Activated CD8-positive, alpha-beta memory T cell treated with anti-CD3 and anti-CD28 coated beads for 1 hour (primary cell): ENCODE measurements around the gene ABI2.
"Not testable (repeated sequence)": the region's sequence is repeated elsewhere in the genome, so short reads cannot be mapped to it uniquely, and the experiment has no call there.

ENCODE experiments used
- DNase-seq, 2 donors: peaks; one replicate each; pipeline ENCODE4 v3.0.0-alpha.2; 2020; ENCODE audit warnings: low read depth in 1 of 2; ENCODE audit errors: extremely low read depth in 1 of 2

The ABI2 gene

DNA sequence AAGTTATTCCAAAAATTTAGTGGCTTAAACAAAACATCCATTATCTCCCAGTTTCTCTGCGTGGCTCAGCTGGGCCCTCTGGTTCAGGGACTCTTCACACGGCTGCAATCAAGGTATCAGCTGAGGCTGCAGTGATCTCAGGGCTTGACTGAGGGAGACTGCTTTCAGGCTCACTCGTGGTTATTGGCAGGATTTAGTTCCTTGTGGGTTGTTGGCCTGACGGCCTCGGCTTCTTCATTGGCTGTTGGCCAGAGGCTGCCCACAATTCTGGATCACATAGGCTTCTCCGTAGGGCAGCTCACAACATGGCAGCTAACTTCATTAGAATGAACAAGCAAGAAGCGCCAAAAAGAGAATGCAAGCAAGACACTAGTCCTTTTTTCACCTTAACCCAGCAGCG is 90.1 kb downstream of the ABI2 start:
- DNase-seq = no peak

DNA sequence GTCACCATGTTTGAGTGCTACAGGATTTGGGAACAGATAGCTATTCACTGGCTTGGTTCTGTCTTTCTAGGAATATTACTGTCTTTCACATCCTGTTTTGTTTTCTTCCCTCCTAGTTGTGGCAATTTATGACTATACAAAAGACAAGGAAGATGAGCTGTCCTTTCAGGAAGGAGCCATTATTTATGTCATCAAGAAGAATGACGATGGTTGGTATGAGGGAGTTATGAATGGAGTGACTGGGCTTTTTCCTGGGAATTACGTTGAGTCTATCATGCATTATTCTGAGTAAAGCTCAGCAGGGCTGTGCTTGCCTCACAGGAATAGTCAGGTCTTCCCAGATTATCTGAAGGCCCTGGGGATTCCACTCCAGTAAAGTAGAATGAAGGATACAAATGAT is 98.9 kb downstream of the ABI2 start:
- no peak for DNase-seq

GRCh38 chr2:203429643-203430042 is 101.4 kb downstream of the ABI2 start:
- not testable (repeated sequence) for DNase-seq

DNA sequence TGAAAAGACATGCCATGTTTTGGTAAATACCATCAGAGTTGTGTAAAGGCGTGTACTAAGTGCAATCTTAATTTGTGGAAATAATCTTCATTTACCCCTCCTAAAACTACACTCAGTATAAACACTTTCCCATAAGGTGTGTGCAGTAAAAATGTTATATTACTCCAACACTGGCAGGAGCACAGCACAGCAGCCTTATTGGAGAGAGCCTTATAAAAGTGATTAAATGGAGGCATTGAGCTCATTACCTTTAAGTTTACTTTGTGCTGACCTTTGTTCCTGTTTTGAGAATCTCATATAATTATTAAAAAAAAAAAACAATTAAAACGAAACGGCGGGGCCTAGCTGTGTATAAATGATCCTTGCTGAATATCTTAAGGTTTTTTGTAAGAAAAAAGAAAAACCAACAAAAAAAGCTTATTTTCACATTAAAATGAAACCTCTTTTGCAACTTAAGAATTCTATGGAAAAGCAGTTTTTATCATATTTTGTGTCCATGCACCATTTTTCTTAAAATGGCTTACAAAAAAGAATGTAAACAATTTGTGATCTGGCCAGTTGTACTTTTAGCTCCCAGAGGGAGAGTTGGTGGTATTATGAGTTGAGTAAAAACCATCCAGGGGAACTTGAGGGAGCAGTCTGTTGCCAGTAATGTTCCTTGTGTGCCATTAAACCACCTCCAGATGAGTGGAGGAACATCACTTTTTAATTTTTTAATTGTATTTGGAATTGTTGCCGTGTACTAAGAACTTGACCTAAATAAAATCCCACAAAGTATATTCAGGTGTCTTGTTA is 103.4 kb downstream of the ABI2 start:
- no peak for DNase-seq

DNA sequence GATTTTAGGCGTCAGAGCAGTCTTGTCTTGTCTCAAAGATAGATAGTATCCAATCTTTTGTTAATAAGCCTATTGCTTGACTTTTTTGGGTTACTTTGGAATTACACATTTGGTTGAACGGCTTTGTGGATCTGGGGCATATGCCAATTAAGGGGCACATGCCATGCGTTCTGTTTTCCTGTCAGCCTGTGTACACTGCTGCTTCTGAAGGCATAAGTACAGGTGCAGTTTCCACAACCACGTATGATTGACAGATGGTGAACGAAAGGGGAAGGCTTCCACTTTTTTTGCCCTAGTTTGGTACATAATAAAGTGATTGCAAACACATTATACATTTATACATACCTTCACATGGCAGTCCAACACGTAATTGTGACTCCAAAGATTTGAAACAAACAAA is 104.6 kb downstream of the ABI2 start:
- no peak for DNase-seq

GRCh38 chr2:203436496-203436895 is 108.3 kb downstream of the ABI2 start:
- DNase-seq = no peak

DNA sequence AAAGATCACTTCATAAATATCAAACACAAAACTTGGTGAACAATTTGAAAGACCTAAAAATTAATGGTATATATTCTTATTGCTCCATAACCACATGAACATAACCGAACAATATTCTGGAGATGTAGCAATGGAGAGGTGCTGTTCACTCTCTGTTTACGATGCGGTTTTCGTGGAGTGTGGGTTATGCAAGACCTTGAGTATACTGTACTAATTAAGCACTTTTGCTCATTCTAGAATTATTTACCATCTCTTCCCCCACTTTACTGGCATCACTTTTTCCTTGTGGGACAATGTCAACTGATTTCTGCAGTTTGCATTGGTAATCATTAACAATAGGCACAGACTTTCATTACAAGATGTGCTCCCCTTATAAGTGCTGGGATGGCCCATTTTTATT is 109.3 kb downstream of the ABI2 start:
- DNase-seq = no peak

DNA sequence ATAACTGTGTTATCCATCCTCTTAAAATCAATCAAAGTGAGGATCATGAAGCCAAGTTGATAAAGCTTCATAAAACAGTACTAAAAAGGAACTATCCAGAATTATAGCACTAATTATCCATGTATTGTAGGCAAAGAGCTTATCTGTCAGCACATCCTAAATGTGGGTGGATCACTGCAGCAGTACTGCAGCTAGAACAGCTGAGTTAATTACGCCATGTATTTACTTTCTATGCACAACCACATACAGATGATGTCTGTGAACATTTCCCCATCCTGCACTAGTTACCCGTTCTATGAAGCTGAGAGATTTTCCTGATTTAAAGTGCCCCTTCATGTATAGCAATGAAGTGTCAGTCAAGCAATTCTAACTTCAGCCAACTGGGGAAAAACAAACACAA is 110.3 kb downstream of the ABI2 start:
- DNase-seq = no peak

DNA sequence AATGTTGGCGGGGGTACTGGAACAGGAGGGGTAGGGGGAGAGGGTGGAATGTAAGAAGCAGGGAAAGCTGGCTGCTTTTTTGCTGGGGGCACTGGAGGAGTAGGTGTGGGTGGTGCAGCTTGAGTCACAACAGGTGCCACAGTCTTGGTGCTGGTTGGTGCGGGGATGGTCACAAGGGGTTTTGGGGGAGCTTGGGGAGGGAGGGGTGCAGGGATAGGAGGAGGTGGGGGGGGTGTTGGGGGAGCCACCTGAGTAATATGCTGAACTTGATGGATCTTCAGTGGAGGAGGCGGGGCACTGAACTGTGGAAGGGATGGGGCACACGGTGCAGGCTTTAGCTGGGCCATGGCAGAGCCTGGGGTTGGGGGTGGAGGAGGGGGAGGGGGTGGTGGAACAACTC is 112.5 kb downstream of the ABI2 start:
- DNase-seq = no peak

DNA sequence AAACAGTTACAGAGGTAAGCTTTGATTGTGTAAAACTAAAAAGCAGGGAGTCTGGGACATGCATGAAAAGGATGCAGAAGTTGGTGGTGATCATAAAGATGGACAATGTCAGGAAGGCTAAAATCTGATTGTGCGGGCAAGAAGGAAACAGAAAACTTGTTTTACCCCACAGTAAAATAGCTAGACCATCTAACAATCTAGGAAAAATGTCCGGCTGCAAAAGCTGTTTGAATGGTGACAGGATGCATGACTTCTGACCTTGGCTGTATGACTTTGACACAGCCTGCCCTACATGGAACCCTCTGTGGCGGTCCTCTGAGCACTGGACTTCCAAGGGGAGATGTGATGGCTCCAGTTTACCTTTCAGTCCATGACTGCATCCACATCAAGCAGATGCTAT is 113.3 kb downstream of the ABI2 start:
- no peak for DNase-seq

DNA sequence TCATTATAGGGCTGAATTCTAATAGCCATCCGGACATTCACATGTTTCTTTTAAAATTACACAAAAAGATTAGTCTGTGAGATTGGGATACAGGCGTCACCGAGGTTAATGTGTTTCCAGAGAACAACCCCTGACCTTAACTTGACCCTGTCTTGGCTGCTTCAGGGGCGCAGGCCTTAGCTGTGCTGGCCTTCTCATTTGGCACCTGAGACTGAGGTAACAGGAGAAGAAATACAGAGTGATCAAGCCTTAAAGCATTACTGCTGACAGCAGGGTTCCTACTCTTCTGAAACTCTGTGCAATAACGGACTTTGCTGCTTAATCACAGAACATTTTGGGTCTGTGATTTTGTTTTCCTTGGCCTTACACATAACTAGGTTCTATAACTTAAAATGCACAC is 114.3 kb downstream of the ABI2 start:
- no peak for DNase-seq

- no peak for DNase-seq
Measured at GRCh38 chr2:203444738-203445137, 116.5 kb downstream of the ABI2 start.

GRCh38 chr2:203446071-203446481 is 117.9 kb downstream of the ABI2 start:
- DNase-seq = no peak

DNA sequence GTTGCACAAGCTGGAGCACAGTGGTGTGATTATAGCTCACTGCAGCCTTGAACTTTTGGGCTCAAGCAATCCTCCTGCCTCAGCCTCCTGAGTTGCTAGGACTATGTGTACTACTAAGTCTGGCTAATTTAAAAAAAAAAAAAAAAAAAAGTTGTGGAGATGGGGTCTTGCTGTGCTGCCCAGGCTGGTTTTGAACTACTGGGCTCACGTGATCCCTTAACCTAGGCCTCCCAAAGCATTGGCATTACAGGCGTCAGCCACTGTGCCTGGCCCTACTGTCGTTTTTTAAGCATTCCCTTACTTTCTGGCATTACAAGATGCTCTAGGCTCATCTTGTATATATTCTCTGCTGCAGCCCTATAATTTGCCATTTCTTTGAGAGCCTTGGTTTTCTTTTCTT is 118.6 kb downstream of the ABI2 start:
- no peak for DNase-seq

GRCh38 chr2:203450561-203450960 is 122.4 kb downstream of the ABI2 start:
- no peak for DNase-seq

GRCh38 chr2:203451011-203451410 is 122.8 kb downstream of the ABI2 start:
- DNase-seq = no peak

DNA sequence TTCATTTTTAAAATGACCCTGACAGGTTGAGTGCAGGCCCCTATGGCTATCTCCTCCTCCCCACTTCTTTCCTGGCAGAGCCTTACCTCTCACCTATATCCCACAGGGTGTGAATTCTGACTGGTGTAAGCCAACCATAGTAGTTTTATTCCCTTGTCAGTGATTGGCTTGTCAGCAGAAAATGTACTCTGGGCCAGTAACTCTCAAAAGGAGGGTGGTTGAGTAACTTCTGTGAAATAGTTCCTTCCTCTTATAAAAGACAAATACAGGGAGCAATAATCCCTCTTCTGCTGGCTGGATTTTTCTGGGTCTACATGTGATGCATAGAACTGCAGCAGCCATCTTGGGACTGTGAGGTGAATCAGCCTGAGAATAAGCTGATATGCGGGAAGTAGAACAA is 123.5 kb downstream of the ABI2 start:
- no peak for DNase-seq

DNA sequence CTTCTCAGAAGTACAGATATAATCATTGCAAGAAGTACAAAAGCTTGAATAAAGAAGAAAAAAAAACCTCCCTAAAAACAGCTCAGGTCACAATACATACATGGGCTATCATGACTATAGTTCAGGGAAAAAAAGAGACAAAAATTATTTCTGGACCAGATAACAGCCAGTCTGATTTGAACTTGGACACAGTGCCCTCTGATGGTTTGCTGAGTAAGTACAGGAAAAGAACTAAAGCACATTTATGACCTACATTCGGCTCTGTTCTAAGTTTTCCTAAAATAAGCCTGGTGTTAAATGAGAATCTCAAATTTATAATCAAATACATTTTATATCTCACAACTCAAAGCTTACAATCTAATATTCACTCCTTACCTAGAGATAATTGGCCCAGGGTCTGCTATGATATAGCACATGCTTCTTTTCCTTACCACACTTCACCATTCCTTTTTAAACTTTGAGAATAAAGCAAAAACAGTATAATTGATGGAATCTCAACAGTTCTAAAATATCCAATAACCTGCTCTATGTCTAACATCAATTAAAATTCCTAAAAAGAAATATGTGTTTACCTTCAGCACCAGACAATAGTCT is 125.8 kb downstream of the ABI2 start:
- no peak for DNase-seq

DNA sequence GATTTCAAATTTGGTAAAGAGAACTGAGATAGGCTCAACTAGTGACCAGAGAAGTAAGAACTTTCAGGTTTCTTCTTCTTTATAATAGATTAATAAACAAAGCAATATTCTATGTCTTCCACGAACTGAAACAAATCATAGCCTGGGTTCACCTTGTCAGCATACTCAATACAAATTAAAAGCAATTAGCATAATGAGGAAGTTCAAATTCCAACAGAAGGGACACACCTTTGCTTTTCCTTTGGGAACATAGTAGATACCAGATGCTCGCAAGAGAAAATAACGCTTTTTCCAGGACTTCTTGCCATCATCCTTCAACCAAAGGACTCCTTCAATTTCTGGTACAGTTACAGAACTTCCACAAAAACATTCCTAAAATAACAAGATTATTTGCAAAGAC is 127.0 kb downstream of the ABI2 start:
- no peak for DNase-seq

DNA sequence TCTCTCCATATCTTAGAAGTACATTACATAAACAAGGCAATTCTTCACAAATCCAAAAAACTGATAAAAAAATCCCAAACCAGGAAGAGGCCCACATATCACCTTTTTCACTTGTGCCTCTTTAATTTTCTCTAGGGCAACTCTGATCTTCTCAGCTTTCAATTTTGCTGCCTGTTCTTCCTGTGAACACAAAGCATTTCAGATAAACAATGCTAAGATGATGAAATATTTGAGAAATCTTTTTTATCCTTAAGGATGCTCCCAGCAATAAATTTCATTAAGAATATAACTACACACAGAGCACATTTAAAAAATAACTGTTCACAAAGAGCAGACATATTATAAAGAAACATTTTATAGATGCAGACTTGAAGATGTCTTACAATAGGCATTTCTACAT is 133.6 kb downstream of the ABI2 start:
- no peak for DNase-seq

GRCh38 chr2:203462308-203462707 is 134.1 kb downstream of the ABI2 start:
- DNase-seq = no peak

DNA sequence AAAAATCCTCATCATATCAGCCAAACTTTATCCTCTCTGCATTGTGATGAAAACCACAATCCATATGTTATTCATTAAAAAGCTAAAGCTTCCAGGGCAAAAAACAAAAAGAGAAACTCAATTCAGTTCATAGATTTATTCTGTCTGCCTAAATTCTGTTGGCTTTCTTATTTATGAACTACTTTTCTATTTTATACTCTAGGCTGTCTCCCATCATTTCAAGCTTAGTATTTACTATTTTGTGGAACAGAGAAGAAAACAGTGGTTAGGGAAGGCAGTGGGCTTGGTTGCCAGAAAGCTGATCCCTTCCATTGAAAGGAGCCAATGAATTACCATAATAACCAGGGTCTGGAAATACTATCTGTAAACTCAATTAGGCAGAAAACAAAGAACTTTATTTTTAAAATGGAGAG is 135.1 kb downstream of the ABI2 start:
- no peak for DNase-seq

GRCh38 chr2:203469546-203469945 is 141.4 kb downstream of the ABI2 start:
- no peak for DNase-seq
